Stimulated activated CD4-positive, alpha-beta T cell treated with anti-CD3 and anti-CD28 coated beads, Interleukin-12 subunit alpha, Interleukin-12 subunit beta, amount 100 ng/mL, for 4 hours (primary cell): ENCODE data around the gene RDH16.
"Not testable (repeated sequence)": the region's sequence is repeated elsewhere in the genome, so short reads cannot be mapped to it uniquely, and the experiment has no call there.

ENCODE experiments used
- DNase-seq: peaks from one replicate; pipeline ENCODE4 v3.0.0-alpha.2; 2020

Gene RDH16

DNA sequence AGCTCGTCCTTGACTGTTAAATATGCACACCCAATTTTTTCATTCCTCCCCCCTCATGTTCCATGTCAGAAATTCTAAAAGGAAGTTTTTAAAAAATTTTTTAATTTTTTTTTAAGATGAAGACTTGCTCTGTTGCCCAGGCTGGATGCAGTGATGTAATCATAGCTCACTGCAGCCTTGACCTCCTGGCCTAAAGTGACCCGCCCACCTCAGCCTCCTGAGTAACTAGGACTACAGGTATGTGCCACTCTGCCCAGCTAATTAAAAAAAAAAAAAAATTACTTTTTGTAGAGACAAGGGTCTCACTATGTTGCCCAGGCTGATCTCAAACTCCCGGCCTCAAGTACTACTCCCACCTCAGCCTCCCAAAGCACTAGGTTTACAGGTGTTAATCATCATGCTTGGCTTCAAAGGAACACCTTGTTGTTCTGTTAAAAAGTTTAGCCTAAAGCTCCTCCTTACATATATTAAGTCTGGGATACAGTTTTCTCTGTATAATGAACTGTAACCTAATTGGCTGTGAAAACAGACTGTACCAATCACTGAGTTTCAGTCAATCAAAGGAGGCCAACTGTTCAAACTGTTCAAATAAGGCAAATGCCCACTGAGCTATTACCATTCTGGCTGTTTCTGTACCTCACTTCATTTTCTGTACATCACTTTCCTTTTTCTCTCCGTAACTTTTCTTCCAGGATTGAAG, 41.0 kb downstream of the RDH16 start:
- no peak for DNase-seq

DNA sequence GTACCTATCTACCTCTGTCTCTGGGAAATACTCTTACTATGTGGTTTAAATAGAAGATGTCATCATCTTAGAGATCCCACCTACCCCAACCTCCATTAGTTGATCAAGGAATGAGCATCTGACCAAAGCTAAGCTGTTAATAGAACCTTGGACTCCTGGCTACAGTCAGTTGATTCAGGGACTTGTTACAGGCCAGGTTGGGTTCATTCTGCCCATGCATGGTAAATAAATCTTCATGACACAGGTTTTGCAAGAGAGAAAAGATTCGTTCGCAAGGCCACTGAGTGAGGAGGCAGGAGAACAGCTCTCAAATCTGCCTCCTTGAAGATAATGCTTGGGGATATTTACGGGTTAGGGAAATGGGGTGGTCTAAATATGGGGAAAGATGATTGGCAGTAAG, 42.7 kb downstream of the RDH16 start:
- DNase-seq = no peak

DNA sequence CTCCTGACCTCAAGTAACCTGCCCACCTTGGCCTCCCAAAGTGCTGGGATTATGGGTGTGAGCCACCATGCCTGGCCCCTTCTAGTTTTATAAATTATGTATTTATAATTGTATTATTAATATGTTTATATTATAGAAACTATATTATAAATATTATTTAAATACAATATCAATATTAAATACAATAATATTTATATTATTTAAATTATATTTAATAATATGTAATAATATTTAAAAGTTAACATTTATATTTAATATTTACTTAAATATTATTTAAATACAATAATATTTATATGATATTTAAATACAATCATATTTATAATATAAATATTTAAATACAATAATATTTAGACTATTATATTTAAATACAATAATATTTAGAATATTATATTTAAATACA, 43.2 kb downstream of the RDH16 start:
- DNase-seq = no peak

DNA sequence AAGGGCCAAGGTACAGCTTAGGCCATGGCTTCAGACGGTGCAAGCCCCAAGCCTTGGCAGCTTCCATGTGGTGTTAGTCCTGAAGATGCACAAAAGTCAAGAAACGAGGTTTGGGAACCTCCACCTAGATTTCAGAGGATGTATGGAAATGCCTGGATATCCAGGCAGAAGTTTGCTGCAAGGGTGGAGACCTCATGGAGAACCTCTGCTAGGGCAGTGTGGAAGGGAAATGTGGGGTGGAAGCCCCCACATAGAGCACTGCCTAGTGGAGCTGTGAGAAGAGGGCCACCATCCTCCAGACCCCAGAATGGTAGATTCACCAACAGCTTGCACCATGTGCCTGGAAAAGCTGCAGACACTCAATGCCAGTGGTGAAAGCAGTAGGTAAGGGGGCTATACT, 48.0 kb downstream of the RDH16 start:
- DNase-seq = not testable (repeated sequence)

DNA sequence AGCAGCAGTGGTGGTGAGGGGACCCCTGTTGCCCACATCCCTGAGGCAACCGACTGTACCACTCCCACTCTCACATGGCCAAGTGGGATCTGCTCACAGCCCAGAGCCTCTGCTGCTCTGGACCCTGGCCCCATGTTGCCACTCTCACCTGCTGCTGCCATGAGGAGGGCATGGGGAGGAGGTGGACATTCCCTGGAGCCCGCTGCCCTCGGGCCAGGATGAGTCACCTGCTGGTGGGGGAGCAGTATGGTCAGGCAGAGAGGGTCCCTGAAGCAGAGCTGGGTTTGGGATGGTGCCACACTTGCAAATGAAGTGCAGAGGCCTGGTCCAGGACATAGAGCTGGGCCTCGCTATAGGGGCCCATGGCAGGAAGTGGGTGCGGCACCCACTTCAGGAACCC, 49.3 kb downstream of the RDH16 start:
- no peak for DNase-seq

DNA sequence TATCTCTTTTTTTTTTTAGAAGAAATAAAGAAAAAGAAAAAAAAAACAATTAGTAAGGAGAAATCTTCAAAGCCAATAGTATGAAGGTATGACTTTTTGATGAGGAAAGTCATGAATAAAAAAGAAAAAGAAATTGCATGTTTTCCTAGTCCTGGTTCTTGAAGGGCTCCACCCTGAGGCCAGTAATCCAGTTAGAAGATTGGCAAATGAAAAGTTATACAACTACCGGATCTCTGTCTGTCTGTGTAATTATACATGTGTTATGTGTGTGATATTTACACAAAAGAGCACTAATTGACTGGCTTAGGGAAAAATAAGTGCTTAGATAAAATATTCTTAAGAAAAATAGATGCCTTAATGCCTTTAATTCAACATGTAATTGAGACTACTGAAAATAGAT, 51.6 kb downstream of the RDH16 start:
- no peak for DNase-seq

DNA sequence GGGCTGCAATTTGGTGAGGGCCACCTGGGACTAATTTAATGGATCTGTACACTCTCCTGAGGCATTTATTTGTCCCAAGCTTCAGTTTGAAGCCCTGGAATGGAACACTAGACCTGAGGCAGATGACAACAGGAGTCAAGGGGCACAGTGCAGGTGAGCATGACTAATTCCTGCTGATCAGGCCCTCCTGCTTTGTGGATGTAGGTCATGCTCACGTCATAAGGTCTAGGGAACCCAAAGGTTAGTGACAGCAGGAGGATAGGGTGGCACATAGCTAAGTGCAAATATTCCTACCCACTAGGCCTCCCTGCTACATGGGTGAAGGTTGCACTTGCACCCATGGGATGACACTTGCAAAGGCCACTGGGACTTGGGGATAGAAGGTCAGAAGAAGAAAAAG, 54.0 kb downstream of the RDH16 start:
- DNase-seq = no peak
